Measurements from ENCODE around the gene ARHGAP32.

DNA sequence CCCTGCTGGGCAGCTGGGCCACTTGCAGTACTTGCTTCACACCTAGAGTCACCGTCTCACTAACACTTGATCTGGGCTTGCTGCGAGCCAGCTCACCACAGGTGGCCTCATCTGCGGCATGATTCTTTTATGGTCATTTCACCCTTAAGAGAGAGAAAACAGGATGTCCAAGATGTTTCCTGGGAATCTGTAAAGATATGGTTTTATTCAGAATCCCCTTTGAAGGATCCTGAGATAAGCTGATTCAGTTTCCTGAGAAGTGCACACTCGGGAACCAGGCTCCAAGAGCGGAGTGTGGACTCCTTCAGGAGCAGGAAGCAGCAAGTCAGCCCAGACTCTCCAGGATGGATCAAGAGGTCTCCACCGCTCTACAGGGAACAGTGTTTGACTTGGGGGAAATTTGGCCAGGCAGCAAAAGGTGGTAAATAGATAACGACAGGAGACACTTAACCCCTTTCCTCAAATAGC lies 227.6 kb downstream of the ARHGAP32 start:
- TF ChIP-seq CTCF (IDR thresholded peaks at IDR 0.05) (no peak), EP300 (IDR thresholded peaks at IDR 0.05) (no peak)
